ENCODE measurements around the gene CDC7.

CDC7 gene

GRCh38 chr1:91533361-91534024 lies 32.8 kb downstream of the CDC7 start:
- DNase-seq (ENCODE audit: low read depth): no peak
- H3K4me3 ChIP-seq (ENCODE audit: low read depth, low read length): no peak overlapping the region
- TF ChIP-seq CTCF (IDR thresholded peaks at IDR 0.05; ENCODE audit: control insufficient read depth, extremely low read depth, insufficient read depth): no peak

- DNase-seq (ENCODE audit: low read depth): no peak
- H3K4me3 ChIP-seq (ENCODE audit: low read depth, low read length): no peak overlapping the region
- no peak for TF ChIP-seq CTCF (IDR thresholded peaks at IDR 0.05; ENCODE audit: control insufficient read depth, extremely low read depth, insufficient read depth)
Measured at GRCh38 chr1:91535441-91535840, 34.8 kb downstream of the CDC7 start.

- DNase-seq (ENCODE audit: low read depth): no peak
- TF ChIP-seq CTCF (IDR thresholded peaks at IDR 0.05; ENCODE audit: control insufficient read depth, extremely low read depth, insufficient read depth): no peak
- no peak overlapping the region for H3K4me3 ChIP-seq (ENCODE audit: low read depth, low read length)
Measured at GRCh38 chr1:91537281-91537986, 36.8 kb downstream of the CDC7 start.

- no peak for DNase-seq (ENCODE audit: low read depth)
- H3K4me3 ChIP-seq (ENCODE audit: low read depth, low read length): no peak overlapping the region
- no peak for TF ChIP-seq CTCF (IDR thresholded peaks at IDR 0.05; ENCODE audit: control insufficient read depth, extremely low read depth, insufficient read depth)
Measured at GRCh38 chr1:91537987-91538304, 37.3 kb downstream of the CDC7 start.

GRCh38 chr1:91540910-91541309 lies 40.3 kb downstream of the CDC7 start:
- TF ChIP-seq CTCF (IDR thresholded peaks at IDR 0.05; ENCODE audit: control insufficient read depth, extremely low read depth, insufficient read depth): no peak
- no peak for DNase-seq (ENCODE audit: low read depth)
- no peak overlapping the region for H3K4me3 ChIP-seq (ENCODE audit: low read depth, low read length)

GRCh38 chr1:91541918-91542533 lies 41.4 kb downstream of the CDC7 start:
- TF ChIP-seq CTCF (IDR thresholded peaks at IDR 0.05; ENCODE audit: control insufficient read depth, extremely low read depth, insufficient read depth): no peak
- no peak overlapping the region for H3K4me3 ChIP-seq (ENCODE audit: low read depth, low read length)
- no peak for DNase-seq (ENCODE audit: low read depth)

Data from LNCaP clone FGC (cell line).